ENCODE measurements around the gene ADARB2. TPM values are rescaled to one million over a fixed set of nuclear protein-coding genes. Genes with fewer than 3 reads are reported as not detected.

Gene ADARB2
- total and polyA plus RNA-seq, 2 experiments from 2014 or later = 0.13 to 0.48 TPM

DNA sequence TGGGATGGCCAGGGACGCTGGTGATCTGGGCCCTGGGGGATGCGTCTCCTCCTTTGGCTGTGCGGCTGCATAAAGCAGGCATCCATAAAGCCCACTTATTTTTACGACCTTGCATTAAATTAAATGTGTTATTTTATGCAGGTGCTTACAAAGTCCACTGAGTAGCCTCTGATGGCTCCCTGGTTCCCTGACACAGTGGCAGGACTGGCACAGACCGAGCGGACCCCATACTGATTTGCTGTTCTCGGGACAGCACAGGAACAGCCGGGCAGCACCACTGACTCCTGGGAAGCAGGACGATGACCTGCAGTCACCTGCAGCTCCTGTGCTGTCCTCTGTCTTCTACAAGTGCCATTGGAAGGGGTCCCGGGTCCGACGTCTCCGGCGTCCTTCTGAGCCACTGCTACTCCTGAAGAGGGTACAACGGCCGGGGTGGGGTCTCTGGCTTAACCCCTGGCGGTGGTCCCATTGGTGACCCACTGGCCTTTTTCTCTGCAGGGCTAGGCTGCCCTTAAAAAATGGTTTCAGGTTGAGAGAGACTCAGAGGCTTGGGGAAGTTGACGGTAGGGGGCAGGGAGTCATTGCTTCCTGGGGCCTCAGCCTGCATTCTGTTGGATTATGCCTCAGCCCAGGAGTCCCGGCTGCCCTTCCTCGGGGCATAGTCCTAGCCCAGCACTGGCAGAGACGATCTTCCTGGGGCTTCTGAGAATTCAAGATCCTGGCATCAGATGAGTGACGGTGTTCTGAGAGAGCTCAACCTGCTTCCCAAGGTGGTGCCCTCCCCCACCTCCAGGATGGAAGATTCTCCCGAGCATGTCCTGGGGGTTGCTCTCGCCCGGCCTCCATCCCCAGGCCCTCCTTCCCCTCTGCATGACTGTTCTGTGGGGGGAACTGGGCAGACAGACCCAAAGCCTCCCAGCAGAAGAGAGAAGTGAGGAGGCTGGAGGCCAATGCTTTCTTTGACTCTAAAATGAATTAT, 330.1 kb downstream of the ADARB2 start:
- no peaks in the 10 kb centered on the region for H3K4me1 ChIP-seq (ENCODE audit: insufficient read depth)
- H3K9me2 ChIP-seq (replicated peaks; ENCODE audit: insufficient read depth) = no peaks in the 10 kb centered on the region
- WGBS (ENCODE audit: low lambda C conversion rate, missing lambda C conversion rate) = 87% methylated on average over 25 of the region's 25 CpGs
- H4K20me1 ChIP-seq (ENCODE audit: insufficient read depth, poor library complexity, severe bottlenecking) = no peaks in the 10 kb centered on the region
- H3K79me2 ChIP-seq = no peaks in the 10 kb centered on the region
- H3K4me2 ChIP-seq = no peak overlapping the region
- H3K4me3 ChIP-seq = no peak overlapping the region
- H3K36me3 ChIP-seq (replicated peaks; ENCODE audit: insufficient read depth, low read depth) = no peaks in the 10 kb centered on the region
- no peak for TF ChIP-seq EZH2phosphoT487 (IDR thresholded peaks at IDR 0.05; ENCODE audit: low read depth, severe bottlenecking, unreplicated experiment)
- no peak for TF ChIP-seq EZH2 (IDR thresholded peaks at IDR 0.05; ENCODE audit: borderline replicate concordance)
- TF ChIP-seq, protein P1, sequence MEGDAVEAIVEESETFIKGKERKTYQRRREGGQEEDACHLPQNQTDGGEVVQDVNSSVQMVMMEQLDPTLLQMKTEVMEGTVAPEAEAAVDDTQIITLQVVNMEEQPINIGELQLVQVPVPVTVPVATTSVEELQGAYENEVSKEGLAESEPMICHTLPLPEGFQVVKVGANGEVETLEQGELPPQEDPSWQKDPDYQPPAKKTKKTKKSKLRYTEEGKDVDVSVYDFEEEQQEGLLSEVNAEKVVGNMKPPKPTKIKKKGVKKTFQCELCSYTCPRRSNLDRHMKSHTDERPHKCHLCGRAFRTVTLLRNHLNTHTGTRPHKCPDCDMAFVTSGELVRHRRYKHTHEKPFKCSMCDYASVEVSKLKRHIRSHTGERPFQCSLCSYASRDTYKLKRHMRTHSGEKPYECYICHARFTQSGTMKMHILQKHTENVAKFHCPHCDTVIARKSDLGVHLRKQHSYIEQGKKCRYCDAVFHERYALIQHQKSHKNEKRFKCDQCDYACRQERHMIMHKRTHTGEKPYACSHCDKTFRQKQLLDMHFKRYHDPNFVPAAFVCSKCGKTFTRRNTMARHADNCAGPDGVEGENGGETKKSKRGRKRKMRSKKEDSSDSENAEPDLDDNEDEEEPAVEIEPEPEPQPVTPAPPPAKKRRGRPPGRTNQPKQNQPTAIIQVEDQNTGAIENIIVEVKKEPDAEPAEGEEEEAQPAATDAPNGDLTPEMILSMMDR (IDR thresholded peaks at IDR 0.05; ENCODE audit: poor library complexity) = no peak
- H3K27me3 ChIP-seq = no peaks in the 10 kb centered on the region
- H2AFZ ChIP-seq = no peak overlapping the region
- no peak for DNase-seq (ENCODE audit: low spot score)
- no peak overlapping the region for H3K27ac ChIP-seq
- H3K9me3 ChIP-seq (ENCODE audit: low read depth) = no peaks in the 10 kb centered on the region

DNA sequence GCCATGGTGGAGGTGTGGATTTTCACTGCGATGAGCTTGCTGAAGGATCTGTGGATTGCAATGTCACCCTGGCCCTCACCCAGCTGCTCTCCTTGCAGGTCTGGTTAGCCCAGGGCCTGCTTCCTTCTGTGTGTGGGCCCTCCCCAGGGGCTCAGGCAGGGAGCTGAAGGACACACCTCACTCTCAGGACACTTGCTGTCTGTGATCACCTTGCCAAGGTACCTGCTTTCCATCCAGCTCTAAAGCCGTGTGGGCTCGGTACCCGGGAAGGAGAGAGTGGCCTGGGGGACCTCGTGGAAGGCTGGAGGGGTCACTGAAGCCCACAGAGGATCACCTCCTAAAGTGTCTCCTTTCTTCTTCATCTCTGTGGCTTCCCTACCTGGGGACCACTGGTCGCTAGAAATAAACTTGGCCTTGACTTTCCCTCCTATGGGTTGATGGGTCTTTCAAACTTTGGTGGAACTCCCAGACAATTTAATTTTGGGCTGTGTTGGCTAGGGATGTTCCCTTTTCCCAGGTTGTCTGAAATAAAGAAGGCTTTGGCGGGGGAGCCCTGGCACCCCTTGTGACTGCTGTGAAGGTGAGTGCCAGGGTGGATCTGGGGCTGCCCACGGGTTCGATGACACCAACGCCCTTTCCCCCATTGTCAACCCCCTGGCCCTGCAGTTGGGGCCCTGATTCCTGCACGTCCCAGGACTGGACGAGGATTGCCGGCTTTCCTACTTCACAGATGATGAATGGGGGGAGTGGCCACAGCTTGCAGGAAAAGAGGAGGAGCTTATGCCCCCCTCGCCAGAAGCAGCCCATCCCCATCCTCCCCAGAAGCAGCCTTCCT, 331.0 kb downstream of the ADARB2 start:
- Histone ChIP-seq H3K4me2 (no peak overlapping the region), H4K20me1 (ENCODE audit: insufficient read depth, poor library complexity, severe bottlenecking) (no peaks in the 10 kb centered on the region), H3K4me1 (ENCODE audit: insufficient read depth) (no peaks in the 10 kb centered on the region), H3K9me2 (replicated peaks; ENCODE audit: insufficient read depth) (no peaks in the 10 kb centered on the region), H2AFZ (no peak overlapping the region), H3K27me3 (no peaks in the 10 kb centered on the region), H3K36me3 (replicated peaks; ENCODE audit: insufficient read depth, low read depth) (no peaks in the 10 kb centered on the region), H3K9me3 (ENCODE audit: low read depth) (no peaks in the 10 kb centered on the region), H3K79me2 (no peaks in the 10 kb centered on the region), H3K4me3 (no peak overlapping the region), H3K27ac (no peak overlapping the region)
- TF ChIP-seq, protein P1 (IDR thresholded peaks at IDR 0.05; ENCODE audit: poor library complexity) = no peak
- TF ChIP-seq EZH2 (IDR thresholded peaks at IDR 0.05; ENCODE audit: borderline replicate concordance) (no peak), EZH2phosphoT487 (IDR thresholded peaks at IDR 0.05; ENCODE audit: low read depth, severe bottlenecking, unreplicated experiment) (no peak)
- no peak for DNase-seq (ENCODE audit: low spot score)
- WGBS (ENCODE audit: low lambda C conversion rate, missing lambda C conversion rate) = 86% methylated on average over 14 of the region's 14 CpGs

DNA sequence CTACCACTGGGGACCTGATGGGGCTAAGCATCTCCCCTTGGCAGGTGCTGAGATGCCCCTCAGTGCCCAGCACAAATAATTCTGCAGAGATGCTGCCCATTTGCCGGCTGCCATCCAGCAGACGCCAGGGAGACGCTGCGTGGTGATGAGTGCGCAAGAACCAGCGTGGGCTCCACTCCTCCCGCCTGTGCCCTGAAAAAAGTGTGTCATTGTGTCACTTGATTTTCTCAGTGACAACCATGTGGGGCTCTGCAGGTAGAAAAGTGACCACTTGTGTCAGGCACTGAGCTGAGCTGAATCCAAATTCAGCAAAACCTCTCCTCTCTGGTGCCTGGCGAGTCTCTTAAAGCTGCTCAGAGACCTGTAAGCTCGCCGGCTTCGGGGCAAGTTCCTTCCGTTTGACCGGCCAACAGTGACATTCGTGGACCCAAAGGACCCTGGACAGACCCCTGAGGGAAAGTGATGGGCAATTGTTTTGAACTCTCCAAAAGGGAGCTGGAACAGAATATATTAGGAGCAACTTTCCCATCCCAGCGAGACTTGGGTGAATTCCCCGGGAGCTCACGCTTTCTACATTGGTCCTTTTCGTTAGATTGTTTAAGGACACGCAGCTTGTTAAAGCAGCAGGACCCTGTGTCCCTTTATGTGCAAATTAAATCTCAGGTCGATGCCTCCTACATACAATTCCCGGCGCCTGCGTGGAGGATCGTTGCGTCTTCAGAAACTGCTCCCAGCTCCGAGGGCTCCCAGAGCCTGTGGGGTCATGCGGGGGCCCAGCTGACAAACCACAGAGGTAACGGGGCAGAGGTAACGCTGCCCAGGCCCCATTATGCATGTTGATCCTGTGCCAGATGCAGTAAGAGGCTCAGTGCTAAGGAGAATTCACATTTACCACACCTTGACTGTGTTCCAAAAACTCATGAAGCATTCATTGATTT, 332.7 kb downstream of the ADARB2 start:
- DNase-seq (ENCODE audit: low spot score) = no peak
- Histone ChIP-seq H3K27me3 (no peaks in the 10 kb centered on the region), H3K4me3 (no peak overlapping the region), H2AFZ (no peak overlapping the region), H3K36me3 (replicated peaks; ENCODE audit: insufficient read depth, low read depth) (no peaks in the 10 kb centered on the region), H3K79me2 (no peaks in the 10 kb centered on the region), H3K4me1 (ENCODE audit: insufficient read depth) (no peaks in the 10 kb centered on the region), H4K20me1 (ENCODE audit: insufficient read depth, poor library complexity, severe bottlenecking) (no peaks in the 10 kb centered on the region), H3K9me2 (replicated peaks; ENCODE audit: insufficient read depth) (no peaks in the 10 kb centered on the region), H3K4me2 (no peak overlapping the region), H3K27ac (no peak overlapping the region), H3K9me3 (ENCODE audit: low read depth) (no peaks in the 10 kb centered on the region)
- TF ChIP-seq, protein P1 (IDR thresholded peaks at IDR 0.05; ENCODE audit: poor library complexity) = no peak
- TF ChIP-seq EZH2phosphoT487 (IDR thresholded peaks at IDR 0.05; ENCODE audit: low read depth, severe bottlenecking, unreplicated experiment) (no peak), EZH2 (IDR thresholded peaks at IDR 0.05; ENCODE audit: borderline replicate concordance) (no peak)
- WGBS (ENCODE audit: low lambda C conversion rate, missing lambda C conversion rate) = 85% methylated on average over 29 of the region's 29 CpGs

All from hepatocyte (in vitro differentiated cells).